HPDE6-E6E7 (cell line): ENCODE measurements around the gene ZNF423.

Experiments
- DNase-seq: peaks from one replicate; pipeline ENCODE4 v3.0.0; 2011; ENCODE audit warnings: missing footprints; ENCODE audit errors: extremely low spot score

Gene ZNF423

DNA sequence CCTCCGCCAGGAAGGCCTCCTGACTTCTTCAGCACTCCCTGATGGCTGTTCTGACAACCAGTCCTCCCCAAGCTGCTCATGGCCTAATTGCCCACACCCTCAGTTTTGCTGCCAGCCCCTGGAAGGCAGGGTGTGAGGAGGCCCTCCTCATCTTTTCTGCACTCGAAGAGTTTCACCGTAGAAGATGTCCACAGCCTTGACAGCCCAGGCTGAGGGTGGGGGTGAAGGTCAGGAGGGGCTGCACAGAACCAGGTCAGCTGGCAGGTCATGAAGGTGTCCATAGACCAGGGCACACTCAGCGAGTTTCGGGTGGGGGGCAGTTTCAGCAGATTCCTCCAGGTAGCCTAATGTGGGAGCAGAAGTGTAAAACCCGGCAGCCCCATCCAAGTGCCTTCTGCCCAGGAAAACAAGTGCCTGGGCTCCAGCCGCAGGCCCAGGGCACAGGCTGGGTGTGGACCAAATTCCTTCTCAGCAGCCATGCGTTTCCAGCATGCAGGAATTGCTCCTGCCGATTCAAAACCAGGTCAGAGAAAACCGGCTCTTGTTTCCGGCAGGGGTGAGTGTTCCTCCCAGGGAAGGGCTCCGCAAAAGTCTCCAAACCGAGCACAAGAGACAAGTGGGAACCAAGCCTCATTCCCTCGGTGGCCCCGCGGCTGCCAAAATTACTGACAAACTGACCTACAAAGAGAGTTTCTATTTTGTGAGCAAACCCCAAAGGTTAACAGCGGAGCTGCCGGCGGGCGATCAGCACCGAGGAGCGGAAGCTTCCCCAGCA, 253.5 kb downstream of the ZNF423 start:
- DNase-seq: no peak

DNA sequence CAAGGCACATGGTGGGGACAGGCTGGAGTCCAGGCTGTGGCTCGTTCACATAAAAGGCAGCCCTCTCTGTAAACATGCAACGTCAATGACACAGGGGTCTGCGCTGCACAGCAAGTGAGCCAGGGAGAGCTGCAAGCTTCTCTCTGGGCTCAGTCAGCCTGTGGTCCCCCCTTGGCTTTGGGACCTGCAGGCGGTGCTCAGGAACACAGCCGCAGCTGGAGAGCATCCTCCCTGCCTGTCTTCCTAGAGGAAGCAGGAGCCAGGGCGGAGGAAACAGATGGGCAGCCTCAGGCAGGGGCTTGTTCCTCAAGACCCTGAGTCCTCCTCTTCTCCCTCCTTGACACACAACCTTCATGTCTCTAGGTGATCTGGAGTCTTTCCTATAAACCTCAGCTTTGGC, 254.3 kb downstream of the ZNF423 start:
- no peak for DNase-seq

DNA sequence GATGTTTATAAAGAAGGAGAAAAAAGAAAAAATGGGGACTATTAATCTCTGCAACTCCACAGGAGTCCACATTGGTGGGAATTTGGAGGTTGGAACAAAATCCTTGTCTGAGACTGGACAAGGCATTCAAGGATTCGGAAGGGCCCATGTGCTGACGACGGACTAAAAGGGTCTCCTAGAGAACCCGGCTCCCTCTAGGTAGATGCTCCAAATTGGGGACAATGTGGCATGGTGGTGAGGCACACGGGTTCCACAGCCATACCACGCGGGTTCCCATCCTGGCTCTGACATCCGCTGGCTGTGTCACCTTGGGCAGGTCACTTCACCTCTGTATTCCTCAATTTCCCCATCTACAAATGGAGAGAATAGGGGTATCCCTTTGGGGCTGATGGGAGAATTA, 254.9 kb downstream of the ZNF423 start:
- no peak for DNase-seq

DNA sequence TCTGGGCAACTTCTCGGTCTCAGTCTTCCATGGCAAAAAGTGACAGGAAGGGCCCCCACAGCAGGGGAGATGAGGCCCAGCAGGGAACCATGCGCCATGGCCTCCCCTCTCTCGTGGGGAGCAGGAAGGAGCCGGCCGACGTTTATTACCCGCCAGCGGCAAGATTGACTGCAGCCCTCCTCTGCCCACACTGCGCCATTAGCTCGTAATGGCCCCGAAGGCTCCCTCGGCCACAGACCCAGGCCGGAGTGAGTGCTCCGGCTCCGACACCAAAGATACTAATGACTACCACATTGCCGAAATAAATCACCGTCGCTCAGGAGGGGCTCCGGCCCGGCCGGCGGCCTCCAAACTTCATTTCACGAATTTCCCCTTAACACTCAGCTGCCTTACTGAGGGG, 255.4 kb downstream of the ZNF423 start:
- no peak for DNase-seq

DNA sequence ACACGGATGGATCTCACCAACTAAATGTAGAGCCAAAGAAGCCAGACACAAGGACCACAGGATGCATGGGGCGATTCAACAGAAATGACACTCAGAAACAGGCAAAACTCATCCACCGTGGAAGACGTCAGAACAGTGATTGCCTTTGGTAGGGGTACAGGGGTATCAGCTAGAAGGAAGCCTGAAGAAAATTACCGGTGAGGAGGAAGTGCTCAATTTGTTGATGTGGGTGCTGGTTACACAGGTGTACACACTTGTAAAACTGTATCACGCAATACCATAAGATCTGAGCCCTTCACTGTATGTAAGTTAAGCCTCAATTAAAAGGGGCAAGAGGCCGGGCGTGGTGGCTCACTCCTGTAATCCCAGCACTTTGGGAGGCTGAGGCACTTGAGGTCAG, 256.2 kb downstream of the ZNF423 start:
- DNase-seq: no peak

DNA sequence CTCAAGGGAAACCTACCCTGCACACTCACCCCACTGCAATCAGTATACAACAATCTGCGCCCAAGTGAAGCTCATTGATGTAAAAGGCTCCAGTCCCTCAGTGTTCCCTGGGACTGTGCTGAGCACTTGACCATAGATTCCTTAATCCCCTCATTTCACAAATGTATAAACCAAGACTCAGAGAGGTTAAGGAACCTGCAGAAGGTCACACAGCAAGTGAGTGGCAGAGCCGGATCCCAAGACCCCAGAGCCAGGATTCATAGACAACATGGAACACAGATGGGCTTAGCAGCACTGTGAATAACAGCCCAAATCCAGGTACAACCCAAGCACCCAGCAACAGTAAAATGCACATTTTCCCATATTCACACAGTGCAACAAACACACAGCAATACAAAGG, 256.6 kb downstream of the ZNF423 start:
- DNase-seq: no peak

DNA sequence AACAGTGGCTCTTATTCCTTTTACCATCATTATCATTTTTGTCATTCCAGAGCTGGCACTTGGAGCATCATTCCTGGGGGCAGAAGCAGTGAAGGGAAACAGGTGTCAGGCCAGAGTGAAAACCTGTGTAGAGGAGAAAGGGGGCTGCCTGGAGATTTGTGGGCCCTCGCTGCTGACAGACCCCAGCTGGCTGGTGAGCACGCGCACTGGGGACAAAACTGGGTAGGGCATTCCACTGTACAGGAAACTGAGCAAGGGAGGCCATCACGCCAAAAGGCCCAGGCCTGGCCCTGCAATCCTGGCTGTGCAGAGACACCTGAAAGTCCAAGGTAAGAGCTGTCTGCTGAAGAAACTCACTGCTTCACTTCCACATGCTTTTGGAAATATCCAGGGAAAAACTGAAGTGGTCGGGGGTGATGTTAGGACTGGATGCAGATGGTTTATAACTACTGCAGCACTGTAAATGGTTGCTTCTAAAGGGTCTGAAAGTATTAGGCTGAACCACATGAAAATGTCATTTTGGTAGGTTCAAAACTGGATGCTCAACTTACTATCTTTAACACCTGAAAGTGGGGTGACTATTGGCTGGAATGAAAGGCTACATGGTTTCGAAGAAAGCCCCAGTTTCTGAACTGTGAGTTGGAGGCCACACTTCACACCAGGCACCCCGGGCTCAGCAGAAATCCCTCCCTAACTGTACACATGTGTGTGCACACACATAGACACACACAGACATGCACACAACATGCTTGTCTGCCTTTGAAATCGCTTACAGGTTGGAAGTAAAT, 257.3 kb downstream of the ZNF423 start:
- DNase-seq: no peak

DNA sequence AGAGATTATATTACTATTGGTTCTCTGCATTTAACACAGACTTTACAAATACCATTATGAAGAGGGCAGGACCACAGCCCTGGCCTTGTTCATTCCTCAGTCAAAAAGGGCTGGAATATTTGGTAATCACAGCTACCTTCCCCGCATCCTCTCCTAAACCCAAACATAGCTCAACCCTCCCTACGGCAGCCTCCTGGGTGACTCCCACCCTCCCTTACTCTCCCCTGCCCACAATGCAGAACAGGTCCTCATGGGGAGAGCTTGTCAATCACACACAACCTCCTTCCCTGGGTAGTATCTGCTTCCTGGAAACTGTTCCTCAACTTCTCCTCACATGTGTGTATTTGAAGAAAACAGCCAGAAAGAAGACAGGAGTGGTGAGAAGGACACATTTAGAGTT, 258.1 kb downstream of the ZNF423 start:
- DNase-seq: no peak

DNA sequence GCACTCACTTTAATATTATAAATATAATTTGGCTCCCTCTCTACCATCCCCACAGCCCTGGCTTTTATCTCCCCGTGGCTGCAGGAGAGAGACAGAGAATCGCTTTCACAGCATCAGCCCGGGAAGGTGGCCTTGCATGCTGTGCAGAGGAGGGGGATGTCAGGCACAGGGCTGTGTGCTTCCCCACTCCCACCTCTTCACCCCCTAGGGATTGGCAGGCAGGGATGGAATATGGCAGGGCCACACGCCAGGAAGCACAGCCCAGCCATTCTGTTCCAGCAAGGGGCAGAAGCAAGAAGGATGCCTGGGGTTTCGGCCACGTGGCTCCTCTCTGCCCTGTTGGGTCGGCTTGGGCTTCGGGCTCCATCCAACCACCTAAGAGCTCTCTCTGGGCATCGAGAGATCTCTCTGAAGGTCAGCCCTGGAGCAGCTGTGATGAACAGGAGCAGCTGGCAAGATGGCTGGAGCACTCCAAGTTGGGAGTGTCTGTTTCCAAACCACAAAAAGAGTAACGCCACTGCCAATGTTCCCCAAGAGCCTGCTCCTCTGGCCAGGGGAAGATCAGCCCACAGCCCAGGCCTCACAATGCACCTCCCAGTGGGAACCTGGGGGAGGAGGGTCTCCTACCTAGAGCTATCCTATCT, 259.1 kb downstream of the ZNF423 start:
- no peak for DNase-seq

DNA sequence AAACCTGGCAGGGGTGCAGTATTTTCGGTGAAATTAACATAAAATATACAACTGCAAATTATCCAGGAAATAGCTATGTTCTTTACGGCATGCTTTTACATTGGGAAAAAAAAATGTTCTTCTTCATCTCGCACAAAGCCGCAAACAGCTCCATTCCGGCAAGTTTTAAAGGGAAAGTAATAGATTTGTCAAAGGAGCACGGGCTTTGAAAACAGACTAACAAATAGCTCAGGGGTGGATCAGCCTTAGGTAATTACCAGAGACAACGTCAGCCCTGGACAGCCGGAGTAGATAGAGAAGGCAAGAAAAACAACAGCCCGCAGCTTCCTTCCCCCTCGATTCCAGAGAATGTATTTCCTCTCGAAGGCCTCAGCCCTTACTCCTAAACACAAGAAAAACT, 259.8 kb downstream of the ZNF423 start:
- no peak for DNase-seq

DNA sequence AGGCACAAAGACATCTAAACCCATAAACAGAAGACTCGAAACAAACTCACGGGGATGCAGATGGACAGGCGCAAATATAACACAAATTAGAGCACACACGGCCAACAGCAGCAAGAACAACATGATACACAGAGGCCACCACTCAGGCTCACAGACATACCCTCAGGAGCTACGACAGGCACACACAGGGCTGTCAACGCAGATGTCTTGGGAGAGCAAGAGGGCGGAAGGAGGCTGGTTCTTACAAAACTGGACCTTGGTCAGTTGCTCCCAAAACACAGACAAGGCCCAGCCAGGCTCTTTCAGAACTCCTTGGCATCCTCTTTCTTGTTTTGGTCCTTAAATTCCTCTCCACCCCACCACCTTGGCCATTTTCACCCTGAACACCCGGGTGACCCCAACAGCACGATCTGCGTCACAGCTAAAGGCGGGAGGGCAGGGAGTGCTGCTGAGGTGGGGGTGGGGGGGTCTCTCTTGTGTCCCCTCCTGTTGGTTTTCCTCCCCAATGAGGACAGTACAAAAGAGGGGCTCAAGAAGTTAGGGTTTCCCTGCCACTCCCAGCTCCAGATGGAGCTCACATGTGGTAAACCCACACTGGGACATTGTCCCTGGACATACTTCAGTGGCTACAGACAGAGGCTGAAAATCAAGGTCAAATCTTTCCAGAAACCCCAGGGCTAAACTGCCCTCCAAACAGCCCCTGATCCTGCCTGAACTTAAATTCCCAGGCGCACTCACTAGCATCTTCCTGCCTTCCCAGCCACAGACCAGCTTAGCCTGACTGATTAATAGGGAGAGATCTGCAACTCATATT, 261.0 kb downstream of the ZNF423 start:
- DNase-seq: no peak

DNA sequence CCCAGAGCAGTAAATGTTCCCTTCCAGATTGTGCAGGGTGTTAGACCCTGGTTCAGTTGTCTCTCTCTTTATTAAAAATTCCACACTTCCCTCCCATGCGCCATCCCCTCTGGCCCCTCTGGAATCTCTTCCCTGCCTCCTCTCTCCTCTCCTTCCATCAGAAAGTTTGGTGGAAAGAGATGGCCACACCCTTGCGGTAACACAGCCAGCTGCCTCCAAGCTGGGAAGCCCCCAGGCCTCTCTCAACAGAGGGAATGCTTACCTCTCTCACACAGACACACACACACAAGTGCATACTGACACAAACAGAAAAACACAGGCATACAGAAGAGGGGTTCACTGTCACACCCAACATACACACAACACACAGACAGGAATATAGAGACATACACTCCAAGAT, 261.8 kb downstream of the ZNF423 start:
- DNase-seq: no peak

DNA sequence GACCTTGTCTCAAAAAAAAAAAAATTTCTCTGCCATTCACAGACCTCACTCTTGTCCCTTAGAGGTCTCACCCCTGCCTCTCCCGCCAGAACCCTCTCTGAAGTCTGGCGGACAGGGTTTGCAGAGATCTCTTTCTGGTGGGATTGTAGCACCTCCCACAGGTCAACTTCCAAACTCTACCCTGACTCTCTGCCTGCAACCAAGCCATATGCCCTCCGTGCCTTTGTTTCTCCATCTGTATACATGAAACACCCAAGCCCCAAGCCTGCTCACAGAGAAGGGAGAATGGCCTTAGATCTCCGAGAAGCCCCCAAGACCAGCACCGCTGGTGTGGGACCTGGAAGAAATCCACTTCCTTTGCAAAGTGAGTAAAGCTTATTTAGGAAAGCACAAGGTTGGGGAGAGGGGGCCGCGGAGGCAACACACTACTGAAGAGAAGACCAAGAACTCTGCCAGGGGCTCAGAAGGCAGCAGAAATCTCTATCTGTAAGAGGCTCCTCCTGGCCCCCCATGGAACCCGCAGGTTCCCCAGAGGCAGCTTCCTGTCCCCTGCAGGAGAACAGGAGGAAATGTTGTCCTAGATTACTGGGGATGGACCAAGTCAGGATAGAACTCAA, 262.4 kb downstream of the ZNF423 start:
- no peak for DNase-seq

DNA sequence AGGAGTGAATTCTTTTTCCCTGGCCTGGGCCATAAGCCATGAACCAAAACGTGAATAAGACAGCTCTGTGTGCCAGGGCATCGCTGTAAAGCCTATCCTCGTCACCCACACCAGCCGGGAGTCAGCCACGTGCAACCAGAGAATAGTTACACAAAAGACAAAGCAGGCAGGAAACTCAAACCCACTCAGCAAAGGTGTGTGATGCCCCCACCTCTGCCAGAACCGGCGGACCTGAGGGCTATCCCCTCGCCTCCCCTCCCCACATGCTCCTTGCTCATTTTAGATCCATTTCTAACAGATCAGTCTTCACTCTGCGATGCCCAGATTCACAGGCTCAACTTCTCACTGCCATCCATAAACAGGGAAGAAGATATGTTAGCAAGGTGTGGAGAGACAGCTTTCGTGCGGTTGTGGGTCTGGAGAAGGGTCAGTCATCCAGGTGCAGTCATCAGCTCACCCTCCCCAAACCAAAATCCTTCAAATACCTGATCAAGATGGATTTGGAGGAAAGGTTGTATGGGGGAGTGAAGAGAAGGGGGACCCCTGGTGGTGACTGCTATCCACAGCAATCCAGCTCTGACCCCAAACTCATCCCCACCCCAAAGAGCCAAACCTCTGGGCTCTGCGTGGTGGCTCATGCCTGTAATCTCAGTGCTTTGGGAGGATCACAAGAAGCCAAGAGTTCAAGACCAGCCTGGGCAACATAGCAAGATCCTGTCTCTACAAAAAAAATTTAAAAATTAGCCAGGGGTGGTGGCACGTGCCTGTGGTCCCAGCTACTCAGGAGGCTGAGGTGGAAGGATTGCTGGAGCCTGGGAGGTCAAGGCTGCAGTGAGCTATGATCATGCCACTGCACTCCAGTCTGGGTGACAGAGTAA, 263.1 kb downstream of the ZNF423 start:
- DNase-seq: peak; percentile 11

DNA sequence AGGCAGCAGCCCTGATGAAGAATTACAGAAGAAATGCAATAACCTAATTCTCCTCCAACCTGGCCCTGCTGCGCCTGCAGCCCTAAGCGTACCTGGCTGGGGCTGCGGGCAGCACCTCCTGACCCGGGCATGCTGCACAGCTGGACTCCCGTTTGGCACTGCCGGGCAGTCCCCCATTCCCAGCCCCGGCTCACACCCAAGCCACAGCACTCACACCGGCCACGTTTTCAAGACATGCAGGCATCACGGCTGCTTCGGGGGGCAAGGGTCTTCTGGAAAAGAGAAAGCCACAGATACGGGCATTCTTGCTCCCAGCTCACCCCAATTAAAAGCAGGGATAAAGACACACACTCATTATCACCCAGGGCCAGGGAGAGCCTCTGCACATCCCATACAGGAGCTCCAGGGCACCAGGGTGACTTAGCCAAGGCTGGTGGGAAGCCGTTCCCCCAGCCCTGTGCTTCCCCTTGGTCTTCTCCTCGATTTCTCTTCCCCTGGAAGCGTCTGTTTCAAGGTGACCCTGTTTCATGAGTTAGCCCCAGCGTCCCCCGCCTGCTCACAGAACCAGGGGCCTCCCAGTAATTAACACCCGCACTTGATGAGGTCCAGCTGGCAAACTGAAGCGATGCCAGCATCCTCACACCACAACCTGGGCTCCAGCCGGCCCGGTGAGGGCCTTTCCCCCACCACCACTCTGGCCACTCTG, 265.6 kb downstream of the ZNF423 start:
- DNase-seq: no peak

DNA sequence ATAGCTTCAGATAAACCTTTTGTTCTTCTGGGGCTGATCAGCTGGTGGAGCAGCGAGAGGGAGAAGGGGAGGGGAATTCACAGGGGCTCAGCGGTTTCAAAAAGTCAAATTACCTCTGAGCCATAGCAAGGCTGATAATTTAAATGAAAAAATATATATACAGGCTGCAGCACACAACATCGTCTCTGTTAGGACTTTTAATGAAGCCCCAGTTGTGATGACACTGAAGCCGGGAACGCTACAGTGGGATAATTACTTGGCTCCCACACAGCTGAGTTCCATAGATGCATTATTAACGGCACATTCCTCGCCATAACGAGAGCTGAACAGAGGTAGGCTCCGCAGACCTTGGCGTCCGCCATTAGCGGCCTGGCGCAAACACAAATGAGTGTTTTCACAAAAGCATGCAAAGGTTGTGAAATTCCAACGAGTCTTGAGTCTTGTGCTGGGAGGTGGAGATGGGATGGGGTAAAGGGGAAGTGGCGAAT, 266.3 kb downstream of the ZNF423 start:
- DNase-seq: no peak

DNA sequence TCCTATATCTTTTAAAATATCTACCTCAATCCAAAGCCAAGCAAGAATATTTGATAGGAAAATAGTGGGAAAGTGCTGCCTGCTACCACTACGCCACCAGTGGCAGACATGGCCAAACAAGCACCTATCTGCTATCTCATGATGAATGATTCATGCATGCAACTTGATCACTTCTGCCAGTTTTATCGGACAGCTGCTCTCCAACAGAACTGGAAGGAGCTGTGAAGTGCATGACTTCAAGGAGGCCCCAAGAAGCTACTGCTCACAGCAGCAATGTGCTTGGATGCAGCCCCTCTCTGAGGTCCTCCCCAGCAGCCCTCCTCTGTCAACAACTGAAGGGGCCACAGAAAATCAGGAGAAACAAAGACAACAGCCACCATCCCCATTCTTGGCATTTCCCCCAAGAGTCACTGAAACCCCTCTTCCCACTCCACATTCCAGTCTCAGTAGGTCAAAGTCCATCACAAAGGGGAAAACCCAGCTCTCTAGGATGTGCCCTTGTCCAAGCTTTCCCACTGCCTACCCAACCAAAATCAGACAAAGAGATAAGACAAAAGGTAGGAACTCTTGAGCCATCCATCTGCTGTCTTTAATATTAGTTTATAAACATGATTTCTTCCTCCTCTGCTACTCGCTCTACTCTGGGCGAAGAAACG, 267.1 kb downstream of the ZNF423 start:
- no peak for DNase-seq

DNA sequence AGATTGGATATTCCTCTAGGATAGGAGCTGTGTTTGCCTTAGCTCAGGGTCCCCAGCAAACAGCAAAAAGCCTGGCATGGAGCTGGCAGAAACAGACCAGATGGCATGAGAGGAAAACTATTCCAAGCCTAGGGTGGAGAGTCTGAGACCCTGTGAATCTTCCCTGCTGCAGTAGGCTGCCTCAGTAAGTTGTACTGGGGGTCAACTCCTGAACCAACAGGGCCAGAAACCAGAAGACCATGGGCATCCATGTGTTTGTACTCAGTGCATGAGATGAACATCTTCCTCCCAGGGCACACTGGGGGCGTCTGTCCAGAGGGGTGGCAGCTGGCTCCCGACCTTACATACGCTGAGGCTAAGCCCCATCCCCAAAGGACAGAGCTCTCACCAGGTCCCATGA, 267.9 kb downstream of the ZNF423 start:
- no peak for DNase-seq

DNA sequence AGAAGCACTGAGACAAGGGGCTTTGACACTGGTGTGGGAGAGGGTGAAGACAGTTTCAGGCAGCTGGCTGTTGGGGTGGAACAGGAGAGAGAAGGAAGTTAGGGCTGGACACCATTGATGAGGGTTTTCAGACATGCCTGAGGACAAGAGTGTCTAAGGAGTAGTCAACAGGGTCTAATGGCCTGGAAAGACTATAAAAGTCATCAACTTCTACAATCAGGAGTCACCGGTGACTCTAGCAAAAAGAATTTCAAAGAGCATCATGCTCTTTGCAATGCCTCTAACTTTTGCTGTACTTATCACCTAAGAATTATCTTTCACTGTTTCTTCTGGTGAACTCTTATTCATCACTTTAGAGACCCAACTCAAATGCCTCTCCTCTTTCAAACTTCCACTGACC, 268.4 kb downstream of the ZNF423 start:
- no peak for DNase-seq
